Right lobe of liver (tissue), 6 donors: ENCODE results near the gene OR5H6. TPM values are rescaled to one million over a fixed set of nuclear protein-coding genes. Genes with fewer than 3 reads are reported as not detected.

Source experiments
- ATAC-seq, 4 donors: fragments of 200-7000 bp; cut with Tn5 transposase; one replicate each; pipeline ENCODE4 v1.9.1; 2020; ENCODE audit warnings: mild to moderate bottlenecking in 4 of 4, moderate library complexity in 4 of 4
- DNase-seq, 3 donors: peaks; one replicate each; pipeline ENCODE4 v3.0.0-alpha.2; 2020
- H3K27ac ChIP-seq, 3 donors: fragments of 200-600 bp; one replicate each; pipeline ENCODE4 v1.8.0; 2022
- H3K27me3 ChIP-seq, 2 donors: fragments of 200-600 bp; one replicate each; pipeline ENCODE4 v1.8.0; 2022
- H3K36me3 ChIP-seq, 4 donors: fragments of 200-600 bp; sonication (generic) in 1 of 4; one replicate each; pipeline versions ENCODE4 v1.5.1 to v1.8.0; 2017 to 2022; ENCODE audit warnings: control low read depth in 1 of 4
- H3K4me1 ChIP-seq, 4 donors: fragments of 200-600 bp; sonication (generic) in 1 of 4; one replicate each; pipeline versions ENCODE4 v1.5.1 to v1.8.0; 2017 to 2022; ENCODE audit warnings: control low read depth in 1 of 4
- H3K4me3 ChIP-seq, 3 donors: fragments of 200-600 bp; one replicate each; pipeline ENCODE4 v1.8.0; 2022
- H3K9me3 ChIP-seq, 4 donors: fragments of 200-600 bp; sonication (generic) in 1 of 4; one replicate each; pipeline versions ENCODE4 v1.5.1 to v1.8.0; 2017 to 2022; ENCODE audit warnings: control low read depth in 1 of 4
- CTCF ChIP-seq, 4 donors: fragments of 200-600 bp in 3 of 4; fragments of 450-650 bp in 1 of 4; IDR thresholded peaks; one replicate each; pipeline versions ENCODE4 v1.5.1 to v1.8.0; 2016 to 2022; ENCODE audit warnings: antibody characterized with exemption in 4 of 4, mild to moderate bottlenecking in 2 of 4
- POLR2A ChIP-seq: fragments of 450-650 bp; IDR thresholded peaks from one replicate; pipeline ENCODE4 v1.6.1; 2017; ENCODE audit warnings: antibody characterized with exemption, mild to moderate bottlenecking
- WGBS: methylation state at CpG from one replicate; pipeline ENCODE4 v1.1.6; 2018; ENCODE audit warnings: low coverage, low lambda C conversion rate; ENCODE audit not compliant: insufficient coverage; ENCODE audit errors: missing lambda C conversion rate; 5-methylcytosine and 5-hydroxymethylcytosine counted together
- intact Hi-C, 2 donors: fragments of 100-400 bp; cut with DNase I; formaldehyde crosslinking; loops; one replicate each; pipeline versions ENCODE4 v1.11.2 to v1.14.1; 2022
- long read RNA-seq: library from polyadenylated mRNA; unstranded; transcript quantifications from one replicate; pipeline ENCODE4 v2.0.0, GENCODE V29; 2019
- total RNA-seq, 6 experiments: library from RNA; depleted of rRNA in 2 of 6; stranded (reverse); fragments of >200 nt in 2 of 6; fragmentation: NEBNext Ultra II Directional in 3 of 6; extraction: Animal tissue kit (Norgen Biotek cat#: 25700) in 3 of 6; gene quantifications; one replicate each; pipeline versions ENCODE4 v1.1.0 to v1.2.4, GENCODE V29; 2016 to 2023
- donor health status: DM: no; HTN: yes; CAD: no.
- donor health status: DM: no; HTN: no; CAD: no.
- donor health status: DM: no; HTN: no; CAD: no.
- donor health status: DM: no; HTN: yes; CAD: no.
- donor health status: DM: no; HTN: yes; CAD: no.

Gene OR5H6
- not detected for total RNA-seq
- long read RNA-seq = 0 reads

- 42% methylated on average over 3 of the region's 3 CpGs for WGBS
These were observed at the start of gene OR5H6 for GRCh38 chr3:98263944-98264343. Gene OR5H6, plus strand, starts transcription at chr3:98264244. Its CDS starts 89 bp downstream, at chr3:98264333.

GRCh38 chr3:98215051-98215450 is 49.0 kb upstream of the OR5H6 start:
- H3K36me3 ChIP-seq = no peaks in the 10 kb centered on the region
- no peak for DNase-seq
- 27% methylated on average over 3 of the region's 3 CpGs for WGBS
- intact Hi-C loops = no loop called here
- H3K9me3 ChIP-seq = no peaks in the 10 kb centered on the region
- no peak overlapping the region for H3K27ac ChIP-seq
- TF ChIP-seq POLR2A (no peak), CTCF (IDR thresholded peaks at IDR 0.05) (no peak)
- no peaks in the 10 kb centered on the region for H3K4me1 ChIP-seq
- ATAC-seq = no peak
- no peaks in the 10 kb centered on the region for H3K27me3 ChIP-seq
- H3K4me3 ChIP-seq = no peak overlapping the region

More at GRCh38 chr3:98263944-98264343, at the start of gene OR5H6:
- H3K9me3 ChIP-seq = no peaks in the 10 kb centered on the region
- H3K27ac ChIP-seq = no peak within 1 kb of the TSS
- no peak for ATAC-seq
- no peaks in the 10 kb centered on the region for H3K36me3 ChIP-seq
- no peaks in the 10 kb centered on the region for H3K4me1 ChIP-seq
- no peaks in the 10 kb centered on the region for H3K27me3 ChIP-seq
- TF ChIP-seq CTCF (IDR thresholded peaks at IDR 0.05) (no peak), POLR2A (no peak)
- intact Hi-C loops = no loop called here
- no peak within 1 kb of the TSS for H3K4me3 ChIP-seq
- DNase-seq = no peak

GRCh38 chr3:98223907-98224672 is 40.0 kb upstream of the OR5H6 start:
- DNase-seq (no peak), ATAC-seq (no peak)
- no peak overlapping the region for H3K4me3 ChIP-seq
- H3K27ac ChIP-seq = no peak overlapping the region
- H3K27me3 ChIP-seq = no peaks in the 10 kb centered on the region
- TF ChIP-seq CTCF (IDR thresholded peaks at IDR 0.05) (no peak), POLR2A (no peak)
- intact Hi-C loops = no loop called here
- no peaks in the 10 kb centered on the region for H3K9me3 ChIP-seq
- no peaks in the 10 kb centered on the region for H3K4me1 ChIP-seq
- WGBS = 42% methylated on average over 5 of the region's 6 CpGs
- H3K36me3 ChIP-seq = no peaks in the 10 kb centered on the region

- H3K9me3 ChIP-seq = no peaks in the 10 kb centered on the region
- no peaks in the 10 kb centered on the region for H3K27me3 ChIP-seq
- no peak overlapping the region for H3K27ac ChIP-seq
- H3K36me3 ChIP-seq = no peaks in the 10 kb centered on the region
- no peaks in the 10 kb centered on the region for H3K4me1 ChIP-seq
- no peak overlapping the region for H3K4me3 ChIP-seq
- DNase-seq (no peak), ATAC-seq (no peak)
- intact Hi-C loops = no loop called here
- WGBS = 50% methylated on average over 2 of the region's 2 CpGs
- TF ChIP-seq POLR2A (no peak), CTCF (IDR thresholded peaks at IDR 0.05) (no peak)
These were observed 31.6 kb upstream of the OR5H6 start for GRCh38 chr3:98232489-98232888.
